CD4-positive, alpha-beta T cell treated with Interferon alpha-2 for 1 hour (primary cell): ENCODE measurements around the gene AP1G2.

Experiments used
- DNase-seq, 2 donors: peaks; one replicate each; pipeline ENCODE4 v3.0.0-alpha.2; 2020 to 2022

AP1G2 gene

GRCh38 chr14:23513005-23513817, 54.4 kb downstream of the AP1G2 start:
- DNase-seq = no peak

DNA sequence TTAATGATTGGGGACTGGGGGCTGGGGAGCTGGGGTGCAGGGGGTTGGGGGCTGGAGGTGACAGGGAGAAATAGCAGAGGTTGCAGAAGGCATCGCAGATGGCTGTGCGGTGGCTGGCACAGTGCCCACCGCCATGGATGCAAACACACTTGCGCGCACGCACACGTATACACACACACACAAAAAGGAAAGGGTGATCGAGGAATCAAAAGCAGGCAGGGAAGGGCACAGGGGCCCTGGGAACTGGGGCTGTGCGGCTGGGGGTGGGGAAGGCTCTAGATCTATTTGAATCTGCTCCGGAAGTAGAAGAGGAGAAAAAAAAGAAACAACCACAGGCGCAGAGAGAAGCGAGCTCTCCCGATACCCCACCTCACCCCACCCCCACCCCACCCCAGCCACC, 55.4 kb downstream of the AP1G2 start:
- DNase-seq = no peak
